ENCODE measurements around the gene APBA1. TPM values are rescaled to one million over a fixed set of nuclear protein-coding genes. Genes with fewer than 3 reads are reported as not detected.

The APBA1 gene
- total RNA-seq, 1 donor from 2014 or later, result 8.4 TPM

DNA sequence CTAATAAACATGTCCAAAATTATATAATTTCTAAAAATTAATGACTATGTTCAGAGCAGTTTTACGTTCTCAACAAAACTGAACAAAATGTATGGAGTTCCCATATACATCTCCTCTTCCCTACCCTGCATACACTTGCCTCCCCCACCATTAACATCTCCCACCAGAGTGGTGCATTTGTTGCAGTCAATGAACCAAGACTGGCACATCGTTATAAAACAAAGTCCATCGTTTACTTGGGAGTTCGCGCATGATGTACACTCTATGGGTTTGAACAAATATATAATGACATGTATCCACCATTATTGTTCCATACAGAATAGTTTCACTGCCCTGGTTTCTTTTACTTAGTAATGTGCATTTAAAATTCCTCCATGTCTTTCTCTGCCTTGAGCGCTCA is 130.1 kb downstream of the APBA1 start:
- H3K9me3 Mint-ChIP-seq (ENCODE audit: unreplicated experiment), result no peaks in the 10 kb centered on the region
- DNase-seq (ENCODE audit: low spot score), result no peak
- no peaks in the 10 kb centered on the region for H3K4me1 Mint-ChIP-seq (ENCODE audit: unreplicated experiment)
- H3K27ac Mint-ChIP-seq (ENCODE audit: unreplicated experiment), result no peak overlapping the region
- H3K4me3 Mint-ChIP-seq (ENCODE audit: unreplicated experiment), result no peak overlapping the region
- peaks cover 3% of the 10 kb centered on the region for H3K27me3 Mint-ChIP-seq (ENCODE audit: unreplicated experiment)
- no peaks in the 10 kb centered on the region for H3K36me3 Mint-ChIP-seq (ENCODE audit: low read depth, unreplicated experiment)
- TF ChIP-seq, protein P1, sequence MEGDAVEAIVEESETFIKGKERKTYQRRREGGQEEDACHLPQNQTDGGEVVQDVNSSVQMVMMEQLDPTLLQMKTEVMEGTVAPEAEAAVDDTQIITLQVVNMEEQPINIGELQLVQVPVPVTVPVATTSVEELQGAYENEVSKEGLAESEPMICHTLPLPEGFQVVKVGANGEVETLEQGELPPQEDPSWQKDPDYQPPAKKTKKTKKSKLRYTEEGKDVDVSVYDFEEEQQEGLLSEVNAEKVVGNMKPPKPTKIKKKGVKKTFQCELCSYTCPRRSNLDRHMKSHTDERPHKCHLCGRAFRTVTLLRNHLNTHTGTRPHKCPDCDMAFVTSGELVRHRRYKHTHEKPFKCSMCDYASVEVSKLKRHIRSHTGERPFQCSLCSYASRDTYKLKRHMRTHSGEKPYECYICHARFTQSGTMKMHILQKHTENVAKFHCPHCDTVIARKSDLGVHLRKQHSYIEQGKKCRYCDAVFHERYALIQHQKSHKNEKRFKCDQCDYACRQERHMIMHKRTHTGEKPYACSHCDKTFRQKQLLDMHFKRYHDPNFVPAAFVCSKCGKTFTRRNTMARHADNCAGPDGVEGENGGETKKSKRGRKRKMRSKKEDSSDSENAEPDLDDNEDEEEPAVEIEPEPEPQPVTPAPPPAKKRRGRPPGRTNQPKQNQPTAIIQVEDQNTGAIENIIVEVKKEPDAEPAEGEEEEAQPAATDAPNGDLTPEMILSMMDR (IDR thresholded peaks at IDR 0.05; ENCODE audit: unreplicated experiment), result no peak

DNA sequence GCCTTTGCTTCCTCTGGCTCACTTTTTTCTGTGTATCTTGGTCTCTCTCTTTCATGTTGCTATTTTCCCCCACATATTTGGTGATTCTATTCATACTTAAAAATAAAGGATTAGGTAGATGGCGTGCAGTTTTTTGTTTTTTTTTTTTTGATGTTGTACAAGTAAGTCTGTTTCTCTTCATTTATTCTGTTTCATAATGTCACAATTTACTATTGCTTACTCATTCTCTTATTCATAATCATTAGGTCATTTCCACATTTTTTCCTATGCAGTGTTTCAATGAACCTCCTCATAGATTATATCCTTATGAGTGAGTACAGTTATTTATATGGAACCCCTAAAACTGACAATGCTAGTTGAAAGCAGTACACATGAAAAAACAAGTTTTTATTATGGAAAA is 136.3 kb downstream of the APBA1 start:
- no peak overlapping the region for H3K4me3 Mint-ChIP-seq (ENCODE audit: unreplicated experiment)
- H3K9me3 Mint-ChIP-seq (ENCODE audit: unreplicated experiment), result no peaks in the 10 kb centered on the region
- no peak overlapping the region for H3K27ac Mint-ChIP-seq (ENCODE audit: unreplicated experiment)
- TF ChIP-seq, protein P1 (IDR thresholded peaks at IDR 0.05; ENCODE audit: unreplicated experiment), result no peak
- no peaks in the 10 kb centered on the region for H3K36me3 Mint-ChIP-seq (ENCODE audit: low read depth, unreplicated experiment)
- peaks cover 3% of the 10 kb centered on the region for H3K27me3 Mint-ChIP-seq (ENCODE audit: unreplicated experiment)
- DNase-seq (ENCODE audit: low spot score), result no peak
- H3K4me1 Mint-ChIP-seq (ENCODE audit: unreplicated experiment), result no peaks in the 10 kb centered on the region

- H3K27me3 Mint-ChIP-seq (ENCODE audit: unreplicated experiment), result peaks cover 3% of the 10 kb centered on the region
- H3K9me3 Mint-ChIP-seq (ENCODE audit: unreplicated experiment), result no peaks in the 10 kb centered on the region
- no peak overlapping the region for H3K27ac Mint-ChIP-seq (ENCODE audit: unreplicated experiment)
- DNase-seq (ENCODE audit: low spot score), result no peak
- no peaks in the 10 kb centered on the region for H3K4me1 Mint-ChIP-seq (ENCODE audit: unreplicated experiment)
- no peaks in the 10 kb centered on the region for H3K36me3 Mint-ChIP-seq (ENCODE audit: low read depth, unreplicated experiment)
- TF ChIP-seq, protein P1 (IDR thresholded peaks at IDR 0.05; ENCODE audit: unreplicated experiment), result no peak
- no peak overlapping the region for H3K4me3 Mint-ChIP-seq (ENCODE audit: unreplicated experiment)
Measured at GRCh38 chr9:69535286-69535832, 136.8 kb downstream of the APBA1 start.

DNA sequence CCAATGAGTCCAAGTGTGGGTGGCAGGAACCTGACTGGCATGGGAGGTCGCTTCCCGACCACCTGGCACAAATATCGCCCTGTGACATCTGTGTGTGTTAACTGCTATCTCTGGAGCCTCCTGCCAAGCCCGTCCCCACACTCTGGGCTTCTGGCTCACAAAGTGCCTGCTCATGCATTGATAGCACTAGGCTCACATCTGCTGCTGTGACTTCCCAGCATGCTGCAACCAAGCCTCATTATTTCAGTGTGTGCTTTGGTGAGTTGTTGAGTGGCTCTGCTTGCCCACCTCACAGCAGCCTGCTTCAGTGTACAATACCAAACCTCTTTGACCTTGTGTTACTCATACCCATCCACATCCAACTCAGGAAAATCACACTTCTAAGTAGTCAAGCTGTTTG is 139.8 kb downstream of the APBA1 start:
- H3K36me3 Mint-ChIP-seq (ENCODE audit: low read depth, unreplicated experiment), result no peaks in the 10 kb centered on the region
- H3K27ac Mint-ChIP-seq (ENCODE audit: unreplicated experiment), result no peak overlapping the region
- H3K9me3 Mint-ChIP-seq (ENCODE audit: unreplicated experiment), result no peaks in the 10 kb centered on the region
- DNase-seq (ENCODE audit: low spot score), result no peak
- TF ChIP-seq, protein P1 (IDR thresholded peaks at IDR 0.05; ENCODE audit: unreplicated experiment), result no peak
- H3K4me3 Mint-ChIP-seq (ENCODE audit: unreplicated experiment), result no peak overlapping the region
- no peaks in the 10 kb centered on the region for H3K4me1 Mint-ChIP-seq (ENCODE audit: unreplicated experiment)
- no peaks in the 10 kb centered on the region for H3K27me3 Mint-ChIP-seq (ENCODE audit: unreplicated experiment)

- H3K27me3 Mint-ChIP-seq (ENCODE audit: unreplicated experiment), result no peaks in the 10 kb centered on the region
- DNase-seq (ENCODE audit: low spot score), result no peak
- no peaks in the 10 kb centered on the region for H3K4me1 Mint-ChIP-seq (ENCODE audit: unreplicated experiment)
- H3K9me3 Mint-ChIP-seq (ENCODE audit: unreplicated experiment), result no peaks in the 10 kb centered on the region
- no peak overlapping the region for H3K27ac Mint-ChIP-seq (ENCODE audit: unreplicated experiment)
- H3K36me3 Mint-ChIP-seq (ENCODE audit: low read depth, unreplicated experiment), result no peaks in the 10 kb centered on the region
- TF ChIP-seq, protein P1 (IDR thresholded peaks at IDR 0.05; ENCODE audit: unreplicated experiment), result no peak
- no peak overlapping the region for H3K4me3 Mint-ChIP-seq (ENCODE audit: unreplicated experiment)
Measured at GRCh38 chr9:69527454-69527853, 144.7 kb downstream of the APBA1 start.

Data from endothelial cell (in vitro differentiated cells).